ENCODE results near the gene SAV1.
A peak's percentile ranks its signal among the peaks of the same experiment; 100 is the strongest.

SAV1 gene

GRCh38 chr14:50607181-50607580, 60.9 kb downstream of the SAV1 start:
- peak; percentile 20 for DNase-seq (ENCODE audit: low spot score)

GRCh38 chr14:50606468-50606867, 61.6 kb downstream of the SAV1 start:
- no peak for DNase-seq (ENCODE audit: low spot score)

- no peak for DNase-seq (ENCODE audit: low spot score)
Observed at GRCh38 chr14:50605766-50606165, 62.3 kb downstream of the SAV1 start.

GRCh38 chr14:50603565-50603964, 64.5 kb downstream of the SAV1 start:
- no peak for DNase-seq (ENCODE audit: low spot score)

GRCh38 chr14:50602035-50602434, 66.1 kb downstream of the SAV1 start:
- DNase-seq (ENCODE audit: low spot score), result no peak

GRCh38 chr14:50601394-50601793, 66.7 kb downstream of the SAV1 start:
- no peak for DNase-seq (ENCODE audit: low spot score)

- no peak for DNase-seq (ENCODE audit: low spot score)
Observed at GRCh38 chr14:50600849-50601248, 67.3 kb downstream of the SAV1 start.

- peak; percentile 15 for DNase-seq (ENCODE audit: low spot score)
Observed at GRCh38 chr14:50599700-50600444, 68.2 kb downstream of the SAV1 start.

GRCh38 chr14:50598765-50599164, 69.3 kb downstream of the SAV1 start:
- no peak for DNase-seq (ENCODE audit: low spot score)

- DNase-seq (ENCODE audit: low spot score), result no peak
Observed at GRCh38 chr14:50594577-50595316, 73.4 kb downstream of the SAV1 start.

- no peak for DNase-seq (ENCODE audit: low spot score)
Observed at GRCh38 chr14:50590464-50590863, 77.6 kb downstream of the SAV1 start.

Measured in AG08396 (cell line).